NCI-H446 (cell line): ENCODE measurements around the gene MIB1.
"Not testable (repeated sequence)": the region's sequence is repeated elsewhere in the genome, so short reads cannot be mapped to it uniquely, and the experiment has no call there.

Source experiments
- DNase-seq, 2 experiments: peaks; one replicate each; lab custom pipeline; 2025; lab: John Stamatoyannopoulos, UW

The MIB1 gene

GRCh38 chr18:21743166-21743832, 2.7 kb downstream of the MIB1 start:
- DNase-seq = no peak

- DNase-seq = no peak
Measured at GRCh38 chr18:21745231-21745630, 4.6 kb downstream of the MIB1 start.

GRCh38 chr18:21747268-21747667, 6.7 kb downstream of the MIB1 start:
- DNase-seq = no peak

GRCh38 chr18:21747764-21748693, 7.4 kb downstream of the MIB1 start:
- no peak for DNase-seq

GRCh38 chr18:21757833-21758232, 17.2 kb downstream of the MIB1 start:
- DNase-seq = no peak

- DNase-seq = peak in 1 of 2 experiments; percentile 7
Measured at GRCh38 chr18:21759836-21760235, 19.2 kb downstream of the MIB1 start.

GRCh38 chr18:21760321-21760720, 19.7 kb downstream of the MIB1 start:
- DNase-seq = no peak

- DNase-seq = no peak
Measured at GRCh38 chr18:21761471-21762115, 21.0 kb downstream of the MIB1 start.

GRCh38 chr18:21762181-21762772, 21.7 kb downstream of the MIB1 start:
- no peak for DNase-seq

GRCh38 chr18:21763846-21764646, 23.5 kb downstream of the MIB1 start:
- no peak for DNase-seq

GRCh38 chr18:21769206-21769605, 28.6 kb downstream of the MIB1 start:
- DNase-seq = no peak

GRCh38 chr18:21774722-21775121, 34.1 kb downstream of the MIB1 start:
- DNase-seq = no peak

GRCh38 chr18:21777814-21778213, 37.2 kb downstream of the MIB1 start:
- DNase-seq = no peak

GRCh38 chr18:21786526-21786925, 45.9 kb downstream of the MIB1 start:
- no peak for DNase-seq

GRCh38 chr18:21796089-21796488, 55.5 kb downstream of the MIB1 start:
- not testable (repeated sequence) for DNase-seq

- no peak for DNase-seq
Measured at GRCh38 chr18:21798126-21798525, 57.5 kb downstream of the MIB1 start.

- no peak for DNase-seq
Measured at GRCh38 chr18:21799721-21800120, 59.1 kb downstream of the MIB1 start.

- no peak for DNase-seq
Measured at GRCh38 chr18:21803495-21803894, 62.9 kb downstream of the MIB1 start.

- DNase-seq = no peak
Measured at GRCh38 chr18:21805771-21806366, 65.3 kb downstream of the MIB1 start.

GRCh38 chr18:21808185-21808584, 67.6 kb downstream of the MIB1 start:
- no peak for DNase-seq

GRCh38 chr18:21809725-21810124, 69.1 kb downstream of the MIB1 start:
- no peak for DNase-seq
